GM12891 (cell line): ENCODE data around the gene PLPP1.

ENCODE experiments used
- POLR2A ChIP-seq: IDR thresholded peaks from 2 replicates; pipeline ENCODE4 v1.6.1; 2011; ENCODE audit warnings: low read depth, low read length, control low read depth
- POLR2AphosphoS5 ChIP-seq: IDR thresholded peaks from 2 replicates; pipeline ENCODE4 v1.6.1; 2011; ENCODE audit warnings: low read depth, low read length, control low read depth

- no peak for TF ChIP-seq POLR2A
- TF ChIP-seq POLR2AphosphoS5 = no peak
Measured at GRCh38 chr5:55453211-55453610, 81.6 kb downstream of the PLPP1 start.
